Colonic mucosa (tissue), 4 donors: ENCODE results near the gene CHST6. TPM values are rescaled to one million over a fixed set of nuclear protein-coding genes. Genes with fewer than 3 reads are reported as not detected.
"Not testable (repeated sequence)": the region's sequence is repeated elsewhere in the genome, so short reads cannot be mapped to it uniquely, and the experiment has no call there.

Experiments used
- DNase-seq: peaks from one replicate; pipeline ENCODE4 v3.0.0-alpha.2; 2020
- H3K27ac ChIP-seq: fragments of 200-600 bp; one replicate; pipeline ENCODE4 v1.8.0; 2021
- H3K27me3 ChIP-seq: fragments of 200-600 bp; one replicate; pipeline ENCODE4 v1.8.0; 2021
- H3K36me3 ChIP-seq: fragments of 200-600 bp; one replicate; pipeline ENCODE4 v1.8.0; 2021
- H3K4me1 ChIP-seq: fragments of 200-600 bp; one replicate; pipeline ENCODE4 v1.8.0; 2021; ENCODE audit warnings: mild to moderate bottlenecking
- H3K4me3 ChIP-seq: fragments of 200-600 bp; one replicate; pipeline ENCODE4 v1.8.0; 2021
- H3K9ac ChIP-seq, 2 donors: one replicate each; pipeline ENCODE4 v1.7.0; 2013; ENCODE audit warnings: control low read depth in 2 of 2, low read depth in 2 of 2, low read length in 2 of 2
- H3K9me3 ChIP-seq: fragments of 200-600 bp; one replicate; pipeline ENCODE4 v1.8.0; 2021
- CTCF ChIP-seq: fragments of 200-600 bp; IDR thresholded peaks from one replicate; pipeline ENCODE4 v1.8.0; 2022; ENCODE audit warnings: antibody characterized with exemption, mild to moderate bottlenecking
- intact Hi-C: fragments of 100-400 bp; cut with DNase I; formaldehyde crosslinking; loops from one replicate; pipeline ENCODE4 v1.14.1; 2022
- total RNA-seq, 2 donors: library from RNA; stranded (reverse); fragmentation: NEBNext Ultra II Directional in 1 of 2; extraction: Animal tissue kit (Norgen Biotek cat#: 25700) in 1 of 2; gene quantifications; one replicate each; pipeline ENCODE4 v1.2.1, GENCODE V29; 2021
- donor health status: healthy.
- donor health status: DM: no; HTN: no; CAD: no.
- donor health status: DM: no; HTN: no; CAD: no.

CHST6 gene
- total RNA-seq, 2 donors from 2014 or later = 2.7 to 5.6 TPM

- Histone ChIP-seq H3K27ac (peak overlapping the region; percentile 53), H3K27me3 (no peaks in the 10 kb centered on the region), H3K9me3 (no peaks in the 10 kb centered on the region), H3K36me3 (no peaks in the 10 kb centered on the region), H3K9ac (no peak overlapping the region), H3K4me3 (no peak overlapping the region), H3K4me1 (no peaks in the 10 kb centered on the region)
- intact Hi-C loops = no loop called here
- DNase-seq = no peak
- no peak for TF ChIP-seq CTCF
These were observed 34.0 kb upstream of the CHST6 start for GRCh38 chr16:75529056-75529905.

DNA sequence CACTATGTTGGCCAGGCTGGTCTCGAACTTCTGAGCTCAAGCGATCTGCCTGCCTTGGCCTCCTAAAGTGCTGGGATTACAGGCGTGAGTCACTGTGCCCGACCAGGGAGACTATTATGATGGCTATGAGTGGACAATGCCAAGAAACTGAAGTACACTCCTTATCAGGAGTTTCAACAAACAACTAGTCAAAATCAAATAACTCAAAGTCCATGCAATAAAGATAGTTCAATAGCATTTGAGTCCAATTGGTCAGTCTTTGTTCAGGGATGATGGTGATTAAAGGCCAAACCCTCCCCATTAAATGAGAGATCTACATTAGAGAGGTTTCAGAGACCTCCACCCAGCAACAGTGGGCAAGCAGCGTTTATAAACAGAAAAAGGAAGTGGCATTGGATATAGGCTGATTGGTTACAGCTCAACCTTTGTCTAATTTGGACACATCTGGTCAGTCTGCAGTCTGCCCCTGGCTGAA lies 32.6 kb upstream of the CHST6 start:
- no peak overlapping the region for H3K4me3 ChIP-seq
- no peaks in the 10 kb centered on the region for H3K27me3 ChIP-seq
- no peak for TF ChIP-seq CTCF
- H3K27ac ChIP-seq = peak overlapping the region; percentile 53
- no peaks in the 10 kb centered on the region for H3K9me3 ChIP-seq
- H3K4me1 ChIP-seq = no peaks in the 10 kb centered on the region
- intact Hi-C loops = no loop called here
- H3K36me3 ChIP-seq = no peaks in the 10 kb centered on the region
- peak; percentile 60 for DNase-seq
- peak overlapping the region in 1 of 2 donors; percentile 28 for H3K9ac ChIP-seq

DNA sequence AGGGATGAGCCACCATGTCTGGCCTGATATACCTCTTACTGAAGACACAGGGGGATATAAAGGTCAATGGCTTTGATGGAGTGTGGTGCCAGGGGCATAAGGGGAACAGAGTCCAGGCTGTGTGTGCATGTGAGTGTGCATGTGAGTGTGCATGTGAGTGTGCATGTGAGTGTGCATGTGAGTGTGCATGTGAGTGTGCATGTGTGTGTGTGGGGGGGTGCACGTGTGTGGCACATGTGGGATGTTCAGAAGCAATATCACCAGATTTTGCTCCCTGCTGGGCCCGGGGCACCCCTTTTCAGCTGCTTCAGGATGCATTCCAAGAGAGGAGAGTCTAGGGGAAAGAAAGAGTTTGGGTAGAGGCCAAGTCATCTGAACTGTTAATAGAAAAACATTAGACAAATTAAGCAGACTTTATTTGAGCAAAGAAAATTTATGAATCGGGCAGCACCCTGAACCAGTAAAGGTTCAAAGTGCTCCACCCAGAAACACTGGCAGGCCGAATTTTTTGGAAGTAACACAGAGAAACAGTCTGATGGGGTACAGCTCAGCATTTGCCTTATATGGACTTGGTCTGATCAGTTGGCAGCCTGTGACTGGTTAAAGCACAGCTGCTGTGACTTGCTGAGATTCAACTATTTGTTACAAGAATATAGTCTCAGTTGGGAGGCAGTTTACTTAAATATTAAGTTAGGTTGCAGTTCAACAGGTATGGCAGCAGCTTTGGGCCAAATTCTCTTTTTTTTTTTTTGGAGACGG lies 31.0 kb upstream of the CHST6 start:
- H3K27ac ChIP-seq = no peak overlapping the region
- H3K9me3 ChIP-seq = no peaks in the 10 kb centered on the region
- H3K4me3 ChIP-seq = no peak overlapping the region
- DNase-seq = no peak
- H3K4me1 ChIP-seq = no peaks in the 10 kb centered on the region
- TF ChIP-seq CTCF = no peak
- H3K9ac ChIP-seq = no peak overlapping the region
- no peaks in the 10 kb centered on the region for H3K27me3 ChIP-seq
- intact Hi-C loops = no loop called here
- no peaks in the 10 kb centered on the region for H3K36me3 ChIP-seq

DNA sequence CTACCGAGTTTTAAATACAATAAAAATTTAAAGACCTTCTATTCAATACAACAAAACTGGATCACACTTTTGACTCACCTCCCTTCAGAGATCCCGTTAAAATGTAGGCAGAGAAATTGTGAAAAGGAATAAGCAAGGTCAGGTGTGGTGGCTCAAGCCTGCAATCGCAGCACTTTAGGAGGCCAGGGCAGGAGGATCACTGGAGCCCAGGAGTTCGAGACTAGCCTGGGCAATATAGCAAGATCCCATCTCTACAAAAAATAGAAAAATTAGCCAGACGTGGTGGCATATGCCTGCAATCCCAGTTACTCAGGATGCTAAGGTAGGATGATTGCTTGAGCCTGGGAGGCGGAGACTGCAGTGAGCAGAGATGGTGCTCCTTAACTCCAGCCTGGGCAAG lies 23.9 kb upstream of the CHST6 start:
- H3K4me1 ChIP-seq = peaks cover 3% of the 10 kb centered on the region
- H3K9ac ChIP-seq = no peak overlapping the region
- H3K27me3 ChIP-seq = no peaks in the 10 kb centered on the region
- intact Hi-C loops = loop anchor here (5.0 kb wide), 1 partner anchor 47 kb away; no protein-coding TSS in a partner anchor
- H3K9me3 ChIP-seq = no peaks in the 10 kb centered on the region
- no peaks in the 10 kb centered on the region for H3K36me3 ChIP-seq
- no peak overlapping the region for H3K4me3 ChIP-seq
- H3K27ac ChIP-seq = no peak overlapping the region
- no peak for TF ChIP-seq CTCF
- DNase-seq = no peak

DNA sequence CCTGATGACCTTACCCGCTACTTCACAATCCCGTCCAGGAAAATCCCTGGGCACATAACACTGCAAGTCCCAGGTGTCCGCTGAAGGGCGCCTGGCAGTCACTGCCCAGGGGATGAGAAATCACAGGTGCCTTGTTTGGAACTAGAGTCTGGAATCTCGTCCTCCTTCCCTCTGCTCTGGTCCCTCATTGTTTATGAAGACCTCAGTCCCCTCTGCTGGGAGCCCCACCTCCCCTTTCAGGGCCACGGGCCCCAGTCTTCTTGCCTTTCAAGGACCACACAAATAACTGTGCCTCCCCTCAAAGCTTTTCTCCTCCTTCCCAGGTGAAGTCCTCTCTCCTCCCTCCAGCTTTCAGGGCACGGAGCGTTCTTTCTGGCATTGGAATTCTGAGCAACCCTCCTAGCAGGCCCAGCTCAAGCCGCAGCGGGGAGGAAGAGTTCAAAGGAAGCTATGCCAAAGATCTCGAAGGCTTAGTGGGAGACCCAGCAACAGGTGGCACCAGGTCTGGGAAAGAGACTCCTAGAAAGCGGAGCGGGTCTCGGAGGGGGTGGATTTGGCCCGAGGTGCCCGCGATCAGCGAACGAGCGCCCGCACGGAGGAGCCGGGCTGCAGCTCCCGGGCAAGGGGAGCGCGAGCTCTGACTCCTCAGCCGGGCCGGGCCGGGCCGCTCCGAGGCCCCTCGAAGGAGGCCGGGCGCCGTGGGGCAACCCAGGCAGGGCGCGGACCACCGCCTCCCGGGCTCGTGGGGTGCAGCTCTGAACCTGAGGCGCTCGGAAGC lies 21.1 kb upstream of the CHST6 start:
- Histone ChIP-seq H3K4me3 (peak overlapping the region; percentile 98), H3K9ac (peak overlapping the region; percentile 73 to 99), H3K27ac (peak overlapping the region; percentile 90)
- not testable (repeated sequence) for H3K36me3 ChIP-seq, DNase-seq, H3K27me3 ChIP-seq, H3K4me1 ChIP-seq, H3K9me3 ChIP-seq
- intact Hi-C loops = loop anchor here (5.0 kb wide), 1 partner anchor 44 kb away; no protein-coding TSS in a partner anchor
